ENCODE results near the gene OTULIN.

OTULIN gene

DNA sequence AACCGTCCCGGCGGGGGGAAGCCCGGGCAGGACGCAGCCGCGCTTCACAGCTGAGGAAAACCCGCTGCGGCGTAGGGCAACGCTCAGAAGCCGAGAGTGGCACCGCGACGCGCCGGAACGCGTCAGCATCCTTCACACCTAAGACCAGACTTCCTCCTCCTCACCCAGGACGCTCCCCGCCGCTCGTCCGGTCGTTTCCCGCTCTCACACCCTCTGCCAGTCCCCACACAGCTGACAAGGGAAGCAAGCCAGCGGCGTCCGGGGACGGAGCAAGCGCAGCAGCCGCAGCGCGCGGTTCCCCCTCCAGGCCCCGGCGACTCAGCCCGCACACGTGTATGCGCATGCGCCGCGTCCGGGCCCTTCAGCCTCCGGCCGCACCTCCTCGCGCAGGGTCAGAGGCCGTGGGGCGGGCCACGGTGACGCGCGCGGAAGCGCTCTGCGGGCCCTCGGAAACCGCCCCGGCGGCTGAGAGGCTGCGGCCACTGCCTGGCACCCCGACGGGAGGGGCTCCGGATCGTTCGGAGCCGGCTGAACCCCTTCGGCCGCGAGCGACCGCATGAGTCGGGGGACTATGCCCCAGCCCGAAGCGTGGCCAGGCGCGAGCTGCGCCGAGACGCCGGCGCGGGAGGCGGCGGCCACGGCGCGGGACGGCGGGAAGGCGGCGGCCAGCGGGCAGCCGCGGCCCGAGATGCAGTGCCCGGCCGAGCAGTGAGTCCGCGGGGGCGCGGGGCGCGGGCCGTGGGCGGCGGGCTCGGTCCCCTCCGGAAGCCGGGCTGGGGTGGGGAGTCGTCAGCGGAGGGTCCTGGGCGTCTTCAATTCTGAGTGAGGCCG is at the start of gene OTULIN:
Gene OTULIN, plus strand, starts transcription at position 449 of the 831 bp plus-strand sequence. Its CDS starts 108 bp downstream, at position 557.
- DNase-seq = peak; percentile 55 to 96 (median 89)

DNA sequence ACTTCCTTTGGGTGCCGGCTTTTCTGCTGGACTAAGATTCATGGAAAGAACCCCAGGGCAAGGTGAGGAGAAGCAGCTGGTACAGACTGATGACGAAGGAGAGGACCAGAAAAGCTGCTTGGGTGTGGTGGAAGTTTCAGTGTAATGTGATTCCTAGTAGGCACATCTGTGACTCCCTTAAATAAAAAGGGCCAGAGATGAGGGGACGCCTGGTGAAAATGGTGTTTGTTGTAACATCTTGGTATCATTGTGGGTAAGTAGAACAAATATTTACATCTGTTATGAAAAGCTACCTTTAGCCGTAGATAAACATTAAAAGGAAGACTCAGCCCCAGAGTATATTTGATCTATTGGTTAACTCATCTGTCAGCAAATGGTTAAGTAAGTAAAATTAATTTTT is 49.2 kb upstream of the OTULIN start:
- DNase-seq = no peak

DNA sequence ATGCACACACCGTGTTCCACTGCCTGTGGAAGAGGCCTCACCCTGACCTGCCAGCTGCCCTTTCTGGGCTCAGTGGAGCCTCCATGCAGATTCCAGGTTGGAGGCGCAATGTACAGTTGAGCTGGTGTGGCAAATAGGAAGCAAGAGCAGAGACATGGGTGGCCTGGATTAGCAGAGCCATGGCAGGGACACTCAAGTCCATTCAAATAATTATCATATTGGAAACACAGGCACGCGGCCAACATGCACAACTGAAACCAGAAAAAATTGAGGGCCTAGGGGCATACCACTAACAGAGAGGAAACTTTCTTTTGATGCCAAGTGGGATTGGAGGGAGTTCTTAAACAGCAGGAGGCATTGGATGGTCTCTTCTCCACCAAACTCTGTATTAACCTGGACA is 47.1 kb upstream of the OTULIN start:
- DNase-seq = no peak

GRCh38 chr5:14627270-14627669 is 37.2 kb upstream of the OTULIN start:
- DNase-seq = no peak

- no peak for DNase-seq
Measured at GRCh38 chr5:14628346-14628745, 36.2 kb upstream of the OTULIN start.

GRCh38 chr5:14630671-14631070 is 33.8 kb upstream of the OTULIN start:
- DNase-seq = no peak

GRCh38 chr5:14635656-14636055 is 28.9 kb upstream of the OTULIN start:
- no peak for DNase-seq

DNA sequence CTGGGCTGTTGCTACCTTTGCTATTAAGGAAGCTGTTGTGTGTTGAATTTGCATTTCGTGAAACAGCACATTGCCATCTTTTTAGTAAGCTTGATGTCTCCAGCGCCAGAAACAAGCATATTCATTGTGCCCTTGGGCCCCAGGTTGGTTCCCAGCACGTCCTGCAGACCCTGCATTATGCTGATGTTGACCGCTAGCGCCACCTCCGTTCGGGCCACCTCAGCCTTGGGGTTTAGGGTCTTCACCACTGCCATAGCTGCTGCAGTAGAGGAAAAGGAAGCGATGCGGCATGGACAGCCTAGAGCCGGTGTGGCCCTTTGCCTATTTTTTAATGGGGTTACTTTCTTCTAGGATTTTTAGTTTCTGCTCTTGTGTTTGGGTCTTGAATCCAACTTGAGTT is 23.8 kb upstream of the OTULIN start:
- no peak for DNase-seq

GRCh38 chr5:14644623-14645237 is 19.8 kb upstream of the OTULIN start:
- DNase-seq = no peak

DNA sequence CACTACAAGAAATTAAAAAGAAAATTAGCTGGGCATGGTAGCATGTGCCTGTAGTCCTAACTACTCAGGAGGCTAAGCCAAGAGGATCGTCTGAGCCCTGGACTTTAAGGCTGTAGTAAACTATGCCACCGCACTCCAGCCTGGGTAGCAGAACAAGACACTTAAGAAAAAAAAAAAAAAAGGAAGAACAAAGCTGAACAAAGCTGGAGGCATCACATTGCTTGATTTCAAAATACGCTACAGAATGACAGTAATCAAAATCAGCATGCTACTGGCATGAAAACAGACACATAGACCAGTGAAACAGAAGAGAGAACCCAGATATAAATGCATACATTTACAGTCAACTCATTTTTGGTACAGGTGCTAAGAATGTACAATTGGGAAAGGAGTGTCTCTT is 14.5 kb upstream of the OTULIN start:
- no peak for DNase-seq

- no peak for DNase-seq
Measured at GRCh38 chr5:14655146-14655741, 9.3 kb upstream of the OTULIN start.

- no peak for DNase-seq
Measured at GRCh38 chr5:14656898-14657297, 7.6 kb upstream of the OTULIN start.

- DNase-seq = no peak
Measured at GRCh38 chr5:14659821-14660607, 4.5 kb upstream of the OTULIN start.

DNA sequence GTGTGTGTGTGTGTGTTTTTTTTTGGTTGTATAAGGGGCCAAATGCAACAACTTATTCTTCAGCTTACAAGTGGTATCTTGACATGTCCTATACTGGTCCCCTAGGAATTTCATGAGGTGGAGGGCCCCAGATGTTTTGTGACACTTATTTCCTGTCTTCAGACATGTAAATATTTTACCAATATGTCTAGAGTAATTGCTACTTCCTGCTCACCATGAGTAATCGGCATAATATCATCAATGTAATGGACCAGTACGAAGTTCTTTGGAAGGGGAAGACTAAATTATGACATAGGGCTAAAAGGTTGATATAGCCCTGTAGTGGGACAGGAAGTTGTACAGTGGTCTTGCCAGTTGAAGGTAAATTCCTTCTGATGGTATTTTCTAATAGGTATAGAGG is 3.7 kb upstream of the OTULIN start:
- DNase-seq = no peak

DNA sequence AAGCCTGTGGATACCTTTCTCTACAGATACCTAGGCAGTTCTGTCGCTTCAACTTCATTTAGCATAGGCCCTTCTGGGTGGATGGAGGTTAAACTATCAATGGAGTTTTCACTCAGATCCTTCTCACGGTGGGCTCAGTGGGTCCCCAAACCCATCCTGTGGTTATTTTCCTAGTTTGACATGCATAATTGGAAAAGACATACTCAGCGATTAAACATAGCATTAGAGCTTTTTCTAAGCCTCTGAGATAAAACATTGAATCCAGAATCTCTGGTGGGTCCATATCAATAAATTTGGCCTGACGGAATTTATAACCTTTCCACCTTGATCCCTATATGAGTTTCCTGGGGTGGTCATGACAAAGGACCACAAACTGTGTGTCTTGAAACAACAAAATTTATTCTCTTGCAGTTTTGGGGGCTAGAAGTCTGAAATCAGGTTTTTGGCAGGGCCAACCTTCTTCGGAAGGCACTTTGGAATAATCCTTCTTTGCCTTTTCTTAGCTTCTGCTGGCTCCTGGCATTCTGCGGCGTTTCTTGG is 1.7 kb upstream of the OTULIN start:
- no peak for DNase-seq

DNA sequence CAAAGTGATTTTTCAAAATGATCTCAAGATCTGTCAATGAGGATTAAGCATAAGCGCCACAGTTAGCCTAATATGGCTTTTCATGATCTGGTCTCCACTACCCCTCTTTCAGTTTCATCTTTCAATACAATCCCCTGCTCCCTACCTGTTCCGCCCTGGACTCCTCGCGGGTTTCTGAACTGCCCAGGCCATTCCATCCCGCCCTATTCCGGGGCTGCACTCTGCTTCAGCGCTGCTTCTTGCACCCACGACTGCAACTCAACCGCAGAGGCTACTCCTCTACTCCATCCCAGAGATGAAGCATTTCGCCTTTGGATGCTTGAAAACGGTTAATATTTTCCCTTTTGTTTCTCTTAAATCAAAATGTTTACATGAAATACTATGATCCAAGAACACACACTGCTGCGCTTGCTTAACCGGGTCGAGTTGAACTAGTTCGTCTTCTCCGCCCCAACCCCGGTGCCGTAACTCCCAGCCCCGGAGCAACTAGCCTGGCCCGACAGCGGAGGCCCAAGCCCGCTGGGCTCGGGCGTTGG is 716 bp upstream of the OTULIN start:
- peak in 1 of 14 donors; percentile 50 for DNase-seq

- peak in 6 of 14 donors; percentile 29 to 57 (median 42) for DNase-seq
Measured at GRCh38 chr5:14665101-14665822, 744 bp downstream of the OTULIN start.

DNA sequence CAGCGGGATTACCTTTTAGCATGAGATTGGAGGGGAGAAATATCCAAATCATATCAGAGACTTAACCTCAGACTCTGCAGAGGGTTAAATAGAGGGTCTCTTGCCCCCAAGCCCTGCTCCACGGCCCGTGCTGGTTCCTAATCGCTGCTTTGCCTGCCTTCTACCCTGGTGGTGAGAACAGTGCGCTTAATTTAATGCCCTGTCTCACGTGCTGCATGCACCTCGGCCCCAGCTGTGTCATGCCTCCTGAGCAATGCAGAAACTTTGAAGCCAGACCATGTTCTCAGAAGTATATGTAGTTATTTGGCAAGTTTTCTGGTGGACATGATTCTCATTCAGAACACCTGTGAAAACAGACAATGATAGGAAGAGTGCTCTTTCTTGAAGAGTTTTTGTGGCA is 1.4 kb downstream of the OTULIN start:
- DNase-seq = no peak

GRCh38 chr5:14666357-14666756 is 1.8 kb downstream of the OTULIN start:
- DNase-seq = no peak

DNA sequence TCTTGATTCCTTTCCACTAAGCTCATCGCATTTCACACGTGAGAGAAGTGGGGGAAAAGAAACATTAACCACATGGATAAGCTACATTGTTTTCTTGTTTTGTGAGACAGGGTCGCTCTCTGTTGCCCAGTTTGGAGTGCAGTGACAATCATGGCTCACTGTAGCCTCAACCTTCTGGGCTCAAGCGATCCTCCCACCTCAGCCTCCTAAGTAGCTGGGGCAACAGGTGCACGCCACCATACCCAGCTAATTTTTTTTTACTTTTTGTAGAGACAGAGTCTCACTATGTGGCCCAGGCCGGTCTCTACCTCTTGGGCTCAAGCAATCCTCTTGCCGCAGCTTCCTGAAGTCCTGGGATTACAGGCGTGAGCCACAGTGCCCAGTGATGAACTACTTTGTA is 2.8 kb downstream of the OTULIN start:
- DNase-seq = no peak

GRCh38 chr5:14667770-14668169 is 3.3 kb downstream of the OTULIN start:
- DNase-seq = no peak

DNA sequence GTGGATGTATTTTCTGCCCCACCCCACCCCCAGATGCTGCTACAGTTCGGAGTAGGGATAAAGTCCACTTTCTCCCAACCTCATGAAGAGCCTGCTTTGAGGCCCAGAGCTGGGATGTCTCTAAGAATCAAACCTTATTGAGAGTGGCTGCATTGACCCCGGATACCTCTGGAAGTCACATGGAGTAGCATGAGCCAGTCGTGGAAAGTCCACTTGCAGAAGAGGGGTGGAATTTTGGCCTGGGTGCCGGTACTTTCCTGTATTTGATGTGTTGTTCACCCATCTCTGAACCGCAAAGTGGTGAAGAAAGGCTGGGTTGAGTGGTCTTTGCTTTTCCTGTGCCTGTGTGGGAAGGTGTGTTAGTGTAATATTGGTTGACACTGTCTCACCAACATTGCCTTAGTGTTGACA is 3.7 kb downstream of the OTULIN start:
- DNase-seq = no peak
